ENCODE data around the gene MTR.

The MTR gene

GRCh38 chr1:236795035-236795756 lies at the start of gene MTR:
MTR (plus strand) TSS chr1:236795292; CDS start chr1:236795704, 412 bp downstream.
- DNase-seq (ENCODE audit: low read depth): peak; percentile 89

- no peak for DNase-seq (ENCODE audit: low read depth)
These were observed 48.3 kb upstream of the MTR start for GRCh38 chr1:236746785-236747184.

- no peak for DNase-seq (ENCODE audit: low read depth)
These were observed 47.6 kb upstream of the MTR start for GRCh38 chr1:236747311-236747985.

GRCh38 chr1:236748268-236748870 lies 46.7 kb upstream of the MTR start:
- DNase-seq (ENCODE audit: low read depth): no peak

GRCh38 chr1:236750928-236751327 lies 44.2 kb upstream of the MTR start:
- DNase-seq (ENCODE audit: low read depth): no peak

GRCh38 chr1:236751385-236751784 lies 43.7 kb upstream of the MTR start:
- no peak for DNase-seq (ENCODE audit: low read depth)

- no peak for DNase-seq (ENCODE audit: low read depth)
These were observed 43.2 kb upstream of the MTR start for GRCh38 chr1:236751935-236752334.

GRCh38 chr1:236753516-236753915 lies 41.6 kb upstream of the MTR start:
- DNase-seq (ENCODE audit: low read depth): no peak

- no peak for DNase-seq (ENCODE audit: low read depth)
These were observed 41.1 kb upstream of the MTR start for GRCh38 chr1:236753964-236754363.

- DNase-seq (ENCODE audit: low read depth): no peak
These were observed 40.4 kb upstream of the MTR start for GRCh38 chr1:236754525-236755210.

GRCh38 chr1:236757640-236758039 lies 37.5 kb upstream of the MTR start:
- no peak for DNase-seq (ENCODE audit: low read depth)

- DNase-seq (ENCODE audit: low read depth): no peak
These were observed 35.7 kb upstream of the MTR start for GRCh38 chr1:236759252-236759859.

GRCh38 chr1:236760480-236760879 lies 34.6 kb upstream of the MTR start:
- no peak for DNase-seq (ENCODE audit: low read depth)

- no peak for DNase-seq (ENCODE audit: low read depth)
These were observed 34.1 kb upstream of the MTR start for GRCh38 chr1:236760986-236761385.

- DNase-seq (ENCODE audit: low read depth): no peak
These were observed 33.5 kb upstream of the MTR start for GRCh38 chr1:236761397-236762132.

GRCh38 chr1:236762410-236762809 lies 32.7 kb upstream of the MTR start:
- DNase-seq (ENCODE audit: low read depth): no peak

GRCh38 chr1:236765831-236766230 lies 29.3 kb upstream of the MTR start:
- no peak for DNase-seq (ENCODE audit: low read depth)

- no peak for DNase-seq (ENCODE audit: low read depth)
These were observed 28.6 kb upstream of the MTR start for GRCh38 chr1:236766506-236766905.

GRCh38 chr1:236767276-236767675 lies 27.8 kb upstream of the MTR start:
- DNase-seq (ENCODE audit: low read depth): no peak

- DNase-seq (ENCODE audit: low read depth): no peak
These were observed 26.5 kb upstream of the MTR start for GRCh38 chr1:236768601-236769000.

GRCh38 chr1:236773919-236774318 lies 21.2 kb upstream of the MTR start:
- no peak for DNase-seq (ENCODE audit: low read depth)

- no peak for DNase-seq (ENCODE audit: low read depth)
These were observed 20.2 kb upstream of the MTR start for GRCh38 chr1:236774926-236775325.
